HCT116 (cell line): Measurements from ENCODE around the gene SHH.

Experiments
- CBX3 ChIP-seq: IDR thresholded peaks from 2 replicates; pipeline ENCODE4 v1.6.1; 2012; ENCODE audit warnings: low read depth
- CEBPB ChIP-seq: IDR thresholded peaks from 2 replicates; pipeline ENCODE4 v1.6.1; 2012; ENCODE audit warnings: low read depth
- EZH2 ChIP-seq: fragments of 200-600 bp; sonication (generic); IDR thresholded peaks from 2 replicates; pipeline ENCODE4 v1.6.1; 2017; ENCODE audit warnings: antibody characterized with exemption, mixed run types
- EZH2phosphoT487 ChIP-seq: fragments of 200-600 bp; IDR thresholded peaks from 2 replicates; pipeline ENCODE4 v1.6.1; 2018; ENCODE audit warnings: antibody characterized with exemption, borderline replicate concordance
- POLR2A ChIP-seq: IDR thresholded peaks from 2 replicates; pipeline ENCODE4 v1.7.0; 2011; ENCODE audit warnings: borderline replicate concordance; ENCODE audit not compliant: insufficient read depth, insufficient read length; ENCODE audit errors: extremely low read depth
- POLR2AphosphoS5 ChIP-seq: IDR thresholded peaks from 2 replicates; pipeline ENCODE4 v1.6.1; 2011; ENCODE audit warnings: mild to moderate bottlenecking, low read depth, low read length, moderate library complexity
- SIN3A ChIP-seq: IDR thresholded peaks from 2 replicates; pipeline ENCODE4 v1.6.1; 2012; ENCODE audit warnings: low read depth
- TCF7L2 ChIP-seq: IDR thresholded peaks from 2 replicates; pipeline ENCODE4 v1.7.0; 2011; ENCODE audit warnings: borderline replicate concordance, inconsistent platforms; ENCODE audit not compliant: insufficient read depth, insufficient read length; ENCODE audit errors: extremely low read depth
- YY1 ChIP-seq: IDR thresholded peaks from 2 replicates; pipeline ENCODE4 v1.6.1; 2011; ENCODE audit warnings: low read length, low read depth, moderate library complexity, mild to moderate bottlenecking; ENCODE audit not compliant: insufficient replicate concordance; ENCODE audit errors: extremely low read depth
- ZFX ChIP-seq: fragments of 450-650 bp; IDR thresholded peaks from 2 replicates; pipeline ENCODE4 v1.6.1; 2017
- TF ChIP-seq, protein P1 (sequence below): IDR thresholded peaks from 2 replicates; pipeline ENCODE4 v1.6.1; 2012
- TF ChIP-seq, protein P2 (sequence below), 3 experiments: fragments of 200-600 bp in 1 of 3; sonication (generic) in 1 of 3; IDR thresholded peaks in 2 of 3; conservative IDR thresholded peaks in 1 of 3; 2 replicates each; pipeline ENCODE4 v1.5.1; 2012 to 2017; ENCODE audit warnings: low read depth in 2 of 3, low read length in 2 of 3, antibody characterized with exemption in 1 of 3, borderline replicate concordance in 1 of 3, control low read depth in 1 of 3, mild to moderate bottlenecking in 1 of 3, mixed read lengths in 1 of 3, mixed run types in 1 of 3, moderate library complexity in 1 of 3; ENCODE audit not compliant: insufficient read depth in 1 of 3

DNA sequence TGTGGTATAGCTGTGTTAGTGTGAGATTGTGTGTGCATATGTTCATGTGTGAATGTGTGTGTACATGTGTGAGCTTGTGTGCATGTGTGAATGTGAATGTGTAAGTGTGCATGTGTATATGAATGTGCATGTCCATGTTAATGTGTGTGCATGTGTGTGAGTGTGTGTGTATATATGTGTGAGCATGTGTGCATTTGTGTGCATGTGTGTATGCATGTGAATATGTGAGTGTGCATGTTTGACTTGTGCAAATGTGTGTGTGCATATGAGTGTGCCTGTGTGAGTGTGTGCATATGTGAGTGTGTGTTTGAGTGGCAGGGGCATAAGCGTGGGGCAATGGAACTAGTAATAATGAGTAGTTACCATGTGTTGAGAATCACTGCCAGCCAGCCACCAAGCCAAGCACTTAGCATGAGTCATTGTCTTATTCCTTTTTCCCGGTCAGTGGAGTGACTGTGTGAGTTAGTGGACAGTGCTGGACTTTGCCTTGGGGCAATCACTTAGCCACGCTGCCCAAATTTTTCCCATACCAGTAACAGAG lies 46.3 kb upstream of the SHH start:
- no peak for TF ChIP-seq POLR2AphosphoS5
- TF ChIP-seq, protein P1, sequence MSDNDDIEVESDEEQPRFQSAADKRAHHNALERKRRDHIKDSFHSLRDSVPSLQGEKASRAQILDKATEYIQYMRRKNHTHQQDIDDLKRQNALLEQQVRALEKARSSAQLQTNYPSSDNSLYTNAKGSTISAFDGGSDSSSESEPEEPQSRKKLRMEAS, result peak; percentile 34; the same call in 1 of the 2 replicates
- TF ChIP-seq POLR2A, result no peak
- TF ChIP-seq EZH2, result no peak
- TF ChIP-seq ZFX, result no peak
- TF ChIP-seq CBX3, result no peak
- TF ChIP-seq, protein P2, sequence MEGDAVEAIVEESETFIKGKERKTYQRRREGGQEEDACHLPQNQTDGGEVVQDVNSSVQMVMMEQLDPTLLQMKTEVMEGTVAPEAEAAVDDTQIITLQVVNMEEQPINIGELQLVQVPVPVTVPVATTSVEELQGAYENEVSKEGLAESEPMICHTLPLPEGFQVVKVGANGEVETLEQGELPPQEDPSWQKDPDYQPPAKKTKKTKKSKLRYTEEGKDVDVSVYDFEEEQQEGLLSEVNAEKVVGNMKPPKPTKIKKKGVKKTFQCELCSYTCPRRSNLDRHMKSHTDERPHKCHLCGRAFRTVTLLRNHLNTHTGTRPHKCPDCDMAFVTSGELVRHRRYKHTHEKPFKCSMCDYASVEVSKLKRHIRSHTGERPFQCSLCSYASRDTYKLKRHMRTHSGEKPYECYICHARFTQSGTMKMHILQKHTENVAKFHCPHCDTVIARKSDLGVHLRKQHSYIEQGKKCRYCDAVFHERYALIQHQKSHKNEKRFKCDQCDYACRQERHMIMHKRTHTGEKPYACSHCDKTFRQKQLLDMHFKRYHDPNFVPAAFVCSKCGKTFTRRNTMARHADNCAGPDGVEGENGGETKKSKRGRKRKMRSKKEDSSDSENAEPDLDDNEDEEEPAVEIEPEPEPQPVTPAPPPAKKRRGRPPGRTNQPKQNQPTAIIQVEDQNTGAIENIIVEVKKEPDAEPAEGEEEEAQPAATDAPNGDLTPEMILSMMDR (IDR thresholded peaks at IDR 0.05 in 2 of 3, conservative IDR thresholded peaks at IDR 0.05 in 1 of 3; ENCODE audit: borderline replicate concordance in 1 of 3, insufficient read depth in 1 of 3, low read depth in 2 of 3, low read length in 2 of 3), result no peak
- no peak for TF ChIP-seq EZH2phosphoT487
- TF ChIP-seq YY1, result no peak
- no peak for TF ChIP-seq SIN3A
- no peak for TF ChIP-seq CEBPB
- TF ChIP-seq TCF7L2, result no peak
